HL-60 (cell line): Measurements from ENCODE around the gene TLE7.

ENCODE experiments used
- CTCF ChIP-seq: IDR thresholded peaks from one replicate; pipeline ENCODE4 v1.5.1; 2011; ENCODE audit warnings: low read length, control low read depth, inconsistent platforms; ENCODE audit not compliant: insufficient read depth
- POLR2AphosphoS5 ChIP-seq: IDR thresholded peaks from 2 replicates; pipeline ENCODE4 v1.6.1; 2012; ENCODE audit warnings: low read depth

- no peak for TF ChIP-seq POLR2AphosphoS5
- no peak for TF ChIP-seq CTCF
These were observed 27.8 kb downstream of the TLE7 start for GRCh38 chr16:71414038-71414437.
